Omental fat pad (tissue), 4 donors: ENCODE measurements around the gene PCED1B. TPM values are rescaled to one million over a fixed set of nuclear protein-coding genes. Genes with fewer than 3 reads are reported as not detected.
"Not testable (repeated sequence)": the region's sequence is repeated elsewhere in the genome, so short reads cannot be mapped to it uniquely, and the experiment has no call there.

Experiments used
- ATAC-seq: fragments of 150-250 bp; one replicate; pipeline ENCODE4 v1.9.1; 2016; ENCODE audit warnings: mild to moderate bottlenecking, moderate library complexity; ENCODE audit not compliant: low FRiP score
- DNase-seq: peaks from one replicate; pipeline ENCODE4 v3.0.0-alpha.2; 2019; ENCODE audit warnings: low spot score
- CTCF ChIP-seq, 3 donors: fragments of 450-650 bp; IDR thresholded peaks; one replicate each; pipeline ENCODE4 v1.5.1; 2016 to 2017; ENCODE audit warnings: antibody characterized with exemption in 3 of 3, mild to moderate bottlenecking in 3 of 3, moderate library complexity in 2 of 3
- total RNA-seq, 4 donors: library from RNA; depleted of rRNA; stranded (reverse); fragments of >200 nt; gene quantifications; one replicate each; pipeline ENCODE4 v1.1.0, GENCODE V29; 2016

PCED1B gene
- total RNA-seq, 4 donors from 2014 or later: 1.9 to 5.7 (median 3.8) TPM

- TF ChIP-seq CTCF (IDR thresholded peaks at IDR 0.05): no peak
- no peak for DNase-seq
- no peak for ATAC-seq
These were observed 121.0 kb downstream of the PCED1B start for GRCh38 chr12:47200446-47200845.

DNA sequence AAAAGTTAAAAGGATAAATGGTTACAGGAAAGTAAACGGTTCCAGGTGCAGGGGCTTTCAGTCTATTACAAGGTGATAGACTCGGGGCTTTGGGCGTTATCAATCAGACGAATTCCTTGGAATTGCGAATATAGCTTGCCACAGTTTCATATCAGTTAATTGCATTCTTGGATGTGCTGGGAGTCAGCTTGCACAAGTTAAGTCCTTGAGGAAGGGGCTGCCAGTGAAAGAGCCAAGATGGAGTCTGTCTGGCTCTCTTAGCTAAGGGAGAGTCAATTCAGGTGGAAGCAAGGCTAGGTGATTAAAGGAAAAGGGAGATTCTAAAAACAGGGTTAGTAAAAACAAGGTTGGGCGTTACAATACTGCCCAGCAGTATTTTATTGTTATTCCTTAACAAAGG, 121.8 kb downstream of the PCED1B start:
- not testable (repeated sequence) for ATAC-seq, DNase-seq

GRCh38 chr12:47202176-47202575, 122.8 kb downstream of the PCED1B start:
- no peak for ATAC-seq
- DNase-seq: no peak

DNA sequence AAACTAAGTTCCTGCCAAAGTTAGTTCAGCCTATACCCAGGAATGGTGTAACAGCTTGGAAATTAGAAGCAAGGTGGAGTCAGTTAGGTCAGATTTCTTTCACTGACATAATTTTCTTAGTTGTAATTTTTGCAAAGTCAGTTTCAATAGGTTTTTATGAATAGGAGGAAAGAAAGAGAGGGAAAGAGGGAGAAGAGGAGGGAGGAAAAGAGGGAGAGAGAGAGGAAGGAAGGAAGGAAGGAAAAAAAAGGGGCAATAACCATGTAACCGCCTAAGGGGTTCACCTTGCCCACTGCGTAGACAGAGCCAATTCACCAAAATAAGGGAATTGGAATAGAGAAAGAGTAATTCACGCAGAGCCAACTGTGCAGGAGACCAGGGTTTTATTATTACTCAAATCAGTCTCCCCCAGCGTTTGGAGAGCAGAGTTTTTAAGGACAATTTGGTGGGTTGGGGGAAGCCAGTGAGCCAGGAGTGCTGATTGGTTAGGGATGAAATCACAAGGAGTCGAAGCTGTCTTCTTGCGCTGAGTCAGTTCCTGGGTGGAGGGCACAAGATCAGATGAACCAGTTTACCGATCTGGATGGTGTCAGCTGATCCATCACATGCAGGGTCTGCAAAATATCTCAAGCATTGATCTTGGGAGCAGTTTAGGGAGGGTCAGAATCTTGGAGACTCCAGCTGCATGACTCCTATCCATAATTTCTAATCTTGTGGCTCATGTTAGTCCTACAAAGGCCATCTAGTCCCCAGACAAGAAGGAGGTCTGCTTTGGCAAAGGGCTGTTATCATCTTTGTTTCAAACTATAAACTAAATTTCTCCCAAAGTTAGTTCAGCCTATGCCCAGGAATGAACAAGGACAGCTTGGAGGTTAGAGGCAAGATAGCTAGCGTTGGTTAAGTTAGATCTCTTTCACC, 126.4 kb downstream of the PCED1B start:
- ATAC-seq: no peak
- DNase-seq: no peak
- no peak for TF ChIP-seq CTCF (IDR thresholded peaks at IDR 0.05)

More at GRCh38 chr12:47202176-47202575, 122.8 kb downstream of the PCED1B start:
- no peak for TF ChIP-seq CTCF (IDR thresholded peaks at IDR 0.05)

DNA sequence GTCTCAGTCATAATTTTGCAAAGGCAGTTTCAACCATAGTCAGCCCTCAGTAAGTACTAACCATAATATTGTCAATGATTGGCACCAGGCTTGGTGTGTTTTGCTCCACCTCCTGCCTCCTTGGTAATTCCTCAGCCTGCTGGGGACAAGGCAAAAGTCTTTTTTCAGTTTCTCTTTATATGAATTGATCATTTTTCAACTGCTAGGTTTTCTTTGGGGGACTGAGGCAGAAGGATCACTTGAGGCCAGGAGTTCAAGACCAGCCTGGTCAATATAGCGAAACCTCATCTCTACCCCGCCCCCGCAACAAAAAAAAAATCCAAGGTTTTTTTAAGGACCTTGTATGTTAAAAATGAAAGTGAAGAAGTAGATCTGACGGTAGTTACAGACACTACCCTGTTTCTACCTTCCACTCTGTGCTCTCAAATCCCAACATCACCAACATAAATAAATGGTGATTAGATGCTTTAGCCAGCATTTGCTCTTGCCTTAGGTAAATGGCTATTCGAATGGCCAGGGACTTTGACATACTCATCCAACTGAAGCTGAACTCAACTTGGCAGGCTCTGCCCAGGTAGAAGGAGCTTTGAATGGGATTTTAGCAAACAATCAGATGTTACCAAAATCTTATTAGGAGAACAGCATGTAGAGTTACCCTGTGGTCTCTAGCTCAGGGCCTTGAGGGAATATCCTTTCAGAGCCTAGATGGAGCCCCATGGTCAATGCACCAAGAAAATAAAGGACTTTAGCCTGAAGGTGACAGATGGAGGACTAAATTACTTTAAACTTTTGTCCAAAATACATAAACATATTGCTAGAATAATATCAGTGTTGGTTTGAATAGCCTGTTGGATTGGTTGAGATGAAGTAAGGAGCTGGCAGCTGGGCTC, 127.3 kb downstream of the PCED1B start:
- TF ChIP-seq CTCF (IDR thresholded peaks at IDR 0.05): no peak
- DNase-seq (no peak), ATAC-seq (no peak)

GRCh38 chr12:47207340-47207717, 127.9 kb downstream of the PCED1B start:
- no peak for ATAC-seq
- TF ChIP-seq CTCF (IDR thresholded peaks at IDR 0.05): no peak
- no peak for DNase-seq

DNA sequence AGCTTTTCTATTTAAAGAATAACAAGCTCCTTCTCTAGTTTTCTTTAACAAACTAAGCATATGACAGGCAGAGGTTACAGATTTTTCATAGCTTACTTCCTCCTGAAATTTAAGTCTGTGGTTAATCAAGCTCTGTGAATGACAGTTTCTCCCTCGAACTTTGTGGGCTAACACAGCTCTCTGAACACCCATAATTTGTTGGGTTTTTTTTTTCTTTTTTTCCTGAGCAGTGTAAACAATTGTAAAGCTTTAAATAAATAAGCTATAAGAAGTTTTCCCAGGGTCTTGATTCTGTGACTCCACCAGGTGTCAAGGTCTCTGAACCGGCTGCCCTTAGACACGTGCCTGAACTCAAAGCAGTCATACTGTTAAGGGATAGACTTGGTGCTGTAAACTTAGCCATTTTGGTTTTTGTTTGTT, 128.4 kb downstream of the PCED1B start:
- ATAC-seq (no peak), DNase-seq (no peak)
- TF ChIP-seq CTCF (IDR thresholded peaks at IDR 0.05): no peak
